Liver (tissue), 9 donors: Measurements from ENCODE around the gene RPGR. TPM values are rescaled to one million over a fixed set of nuclear protein-coding genes. Genes with fewer than 3 reads are reported as not detected.

ENCODE experiments used
- DNase-seq: peaks from one replicate; pipeline ENCODE4 v3.0.0-alpha.2; 2017; ENCODE audit warnings: low spot score
- H3K27ac ChIP-seq, 2 donors: one replicate each; pipeline ENCODE4 v1.7.0; 2013; ENCODE audit warnings: inconsistent platforms in 2 of 2, low read length in 2 of 2, control low read depth in 1 of 2, low read depth in 1 of 2, mild to moderate bottlenecking in 1 of 2
- H3K27me3 ChIP-seq, 4 donors: one replicate each; pipeline versions ENCODE4 v1.6.1 to v1.7.0; 2013; ENCODE audit warnings: low read length in 3 of 4, inconsistent platforms in 1 of 4, mild to moderate bottlenecking in 1 of 4, moderate library complexity in 1 of 4; ENCODE audit not compliant: control insufficient read depth in 4 of 4, insufficient read depth in 4 of 4
- H3K36me3 ChIP-seq, 4 donors: one replicate each; pipeline versions ENCODE4 v1.6.1 to v1.7.0; 2013; ENCODE audit warnings: low read length in 3 of 4, mild to moderate bottlenecking in 3 of 4, low read depth in 1 of 4, moderate library complexity in 1 of 4; ENCODE audit not compliant: control insufficient read depth in 4 of 4, insufficient read depth in 3 of 4
- H3K4me1 ChIP-seq, 4 donors: one replicate each; pipeline versions ENCODE4 v1.6.1 to v1.7.0; 2013; ENCODE audit warnings: low read length in 3 of 4, mild to moderate bottlenecking in 3 of 4, moderate library complexity in 1 of 4; ENCODE audit not compliant: control insufficient read depth in 4 of 4, insufficient read depth in 4 of 4
- H3K4me3 ChIP-seq, 3 donors: one replicate each; pipeline versions ENCODE4 v1.6.1 to v1.7.0; 2013; ENCODE audit warnings: low read length in 3 of 3, control low read depth in 1 of 3, low read depth in 1 of 3, mild to moderate bottlenecking in 1 of 3
- H3K9ac ChIP-seq, 2 donors: one replicate each; pipeline ENCODE4 v1.7.0; 2013; ENCODE audit warnings: low read length in 2 of 2, mild to moderate bottlenecking in 2 of 2, moderate library complexity in 2 of 2, control low read depth in 1 of 2, low read depth in 1 of 2
- H3K9me3 ChIP-seq, 4 donors: one replicate each; pipeline versions ENCODE4 v1.6.1 to v1.7.0; 2013; ENCODE audit warnings: low read length in 3 of 4; ENCODE audit not compliant: control insufficient read depth in 4 of 4
- ATF3 ChIP-seq: IDR thresholded peaks from 2 replicates; pipeline ENCODE4 v1.6.1; 2016; ENCODE audit warnings: antibody characterized with exemption
- CTCF ChIP-seq: fragments of 150-350 bp; IDR thresholded peaks from 2 replicates; pipeline ENCODE4 v1.5.1; 2017; ENCODE audit warnings: improper control_type of control experiment, low read depth, low read length; ENCODE audit not compliant: missing input control
- EGR1 ChIP-seq, 2 donors: IDR thresholded peaks; 2 replicates each; pipeline ENCODE4 v1.6.1; 2016 to 2018; ENCODE audit warnings: antibody characterized with exemption in 2 of 2, low read depth in 2 of 2
- FOXA1 ChIP-seq: IDR thresholded peaks from 2 replicates; pipeline ENCODE4 v1.6.1; 2016; ENCODE audit warnings: antibody characterized with exemption
- FOXA2 ChIP-seq: IDR thresholded peaks from 2 replicates; pipeline ENCODE4 v1.6.1; 2016; ENCODE audit warnings: antibody characterized with exemption
- GABPA ChIP-seq, 2 donors: IDR thresholded peaks in 1 of 2; conservative IDR thresholded peaks in 1 of 2; 2 replicates each; pipeline ENCODE4 v1.6.1; 2016; ENCODE audit warnings: antibody characterized with exemption in 2 of 2, mild to moderate bottlenecking in 1 of 2, moderate library complexity in 1 of 2
- HNF4A ChIP-seq, 2 donors: conservative IDR thresholded peaks; 2 replicates each; pipeline ENCODE4 v1.6.1; 2016; ENCODE audit warnings: antibody characterized with exemption in 2 of 2, mild to moderate bottlenecking in 2 of 2
- HNF4G ChIP-seq: IDR thresholded peaks from 2 replicates; pipeline ENCODE4 v1.6.1; 2016; ENCODE audit warnings: antibody characterized with exemption
- JUND ChIP-seq, 2 donors: IDR thresholded peaks; 2 replicates each; pipeline ENCODE4 v1.6.1; 2016; ENCODE audit warnings: antibody characterized with exemption in 2 of 2
- MAX ChIP-seq: IDR thresholded peaks from 2 replicates; pipeline ENCODE4 v1.6.1; 2016; ENCODE audit warnings: antibody characterized with exemption
- NR2F2 ChIP-seq: IDR thresholded peaks from 2 replicates; pipeline ENCODE4 v1.6.1; 2016; ENCODE audit warnings: antibody characterized with exemption
- RAD21 ChIP-seq, 2 donors: IDR thresholded peaks; 2 replicates each; pipeline ENCODE4 v1.6.1; 2016; ENCODE audit warnings: antibody characterized with exemption in 2 of 2, mild to moderate bottlenecking in 2 of 2
- REST ChIP-seq: IDR thresholded peaks from 2 replicates; pipeline ENCODE4 v1.6.1; 2016; ENCODE audit warnings: antibody characterized with exemption, mild to moderate bottlenecking
- RXRA ChIP-seq, 2 donors: IDR thresholded peaks; 2 replicates each; pipeline ENCODE4 v1.6.1; 2017 to 2018; ENCODE audit warnings: antibody characterized with exemption in 2 of 2, mild to moderate bottlenecking in 1 of 2
- SP1 ChIP-seq: IDR thresholded peaks from 2 replicates; pipeline ENCODE4 v1.6.1; 2018; ENCODE audit warnings: antibody characterized with exemption, mild to moderate bottlenecking
- TAF1 ChIP-seq: conservative IDR thresholded peaks from 2 replicates; pipeline ENCODE4 v1.6.1; 2016; ENCODE audit warnings: antibody characterized with exemption, mild to moderate bottlenecking
- YY1 ChIP-seq: IDR thresholded peaks from 2 replicates; pipeline ENCODE4 v1.6.1; 2016; ENCODE audit warnings: antibody characterized with exemption, mild to moderate bottlenecking
- ZBTB33 ChIP-seq: IDR thresholded peaks from 2 replicates; pipeline ENCODE4 v1.6.1; 2016; ENCODE audit warnings: antibody characterized with exemption
- WGBS: extraction: QIAGEN DNeasy Blood & Tissue Kit; methylation state at CpG from one replicate; pipeline ENCODE4 v1.1.7; 2013; 5-methylcytosine and 5-hydroxymethylcytosine counted together
- polyA plus RNA-seq, 2 donors: library from polyadenylated mRNA; stranded (reverse) in 1 of 2; unstranded in 1 of 2; fragments of 200-250 nt in 1 of 2; fragments of >200 nt in 1 of 2; fragmentation: Nextera tagmentation in 1 of 2; extraction: Ambion mirVana in 1 of 2; gene quantifications; one replicate each; pipeline versions ENCODE4 v1.2.1 to v1.2.3, GENCODE V29; 2013 to 2015
- total RNA-seq, 2 donors: library from RNA; depleted of rRNA; stranded (reverse); fragments of >200 nt; gene quantifications; one replicate each; pipeline ENCODE4 v1.2.3, GENCODE V29; 2014
- donor health status: healthy.
- donor health status: healthy.
- donor health status: healthy.
- donor health status: healthy.
- donor health status: healthy.

Gene RPGR
- total and polyA plus RNA-seq, 4 donors, result 1.7 to 7.2 (median 3.5) TPM

GRCh38 chrX:38351346-38351745 is 24.0 kb upstream of the RPGR start:
- Histone ChIP-seq H3K4me3 (no peak overlapping the region), H3K9me3 (no peaks in the 10 kb centered on the region), H3K9ac (no peak overlapping the region), H3K27me3 (no peaks in the 10 kb centered on the region), H3K27ac (peak overlapping the region; percentile 18 to 42), H3K36me3 (no peaks in the 10 kb centered on the region), H3K4me1 (peaks cover 0 to 11% (median 6%) of the 10 kb centered on the region in 4 donors)
- 58% methylated on average over 3 of the region's 3 CpGs for WGBS
- DNase-seq, result no peak
- TF ChIP-seq RXRA (IDR thresholded peaks at IDR 0.05) (no peak), FOXA1 (no peak), TAF1 (no peak), MAX (no peak), JUND (IDR thresholded peaks at IDR 0.05) (peak in 1 of 2 donors; percentile 23), GABPA (IDR thresholded peaks at IDR 0.05 in 1 of 2, conservative IDR thresholded peaks at IDR 0.05 in 1 of 2) (no peak), FOXA2 (no peak), HNF4A (conservative IDR thresholded peaks at IDR 0.05) (peak; percentile 15 to 17), REST (no peak), CTCF (no peak), SP1 (no peak), ATF3 (peak; percentile 21), HNF4G (no peak), RAD21 (IDR thresholded peaks at IDR 0.05) (no peak), YY1 (no peak), NR2F2 (no peak), EGR1 (IDR thresholded peaks at IDR 0.05; ENCODE audit: low read depth in 2 of 2) (no peak)

- peaks cover 0 to 16% (median 12%) of the 10 kb centered on the region in 4 donors for H3K4me1 ChIP-seq
- no peaks in the 10 kb centered on the region for H3K9me3 ChIP-seq
- H3K27ac ChIP-seq, result no peak overlapping the region
- TF ChIP-seq TAF1, result no peak
- no peak for TF ChIP-seq ZBTB33
- no peak for TF ChIP-seq CTCF
- TF ChIP-seq ATF3, result no peak
- TF ChIP-seq JUND (IDR thresholded peaks at IDR 0.05), result no peak
- no peak for TF ChIP-seq EGR1 (IDR thresholded peaks at IDR 0.05; ENCODE audit: low read depth in 2 of 2)
- no peak for TF ChIP-seq FOXA2
- TF ChIP-seq YY1, result no peak
- no peak for TF ChIP-seq SP1
- no peak for TF ChIP-seq GABPA (IDR thresholded peaks at IDR 0.05 in 1 of 2, conservative IDR thresholded peaks at IDR 0.05 in 1 of 2)
- no peak overlapping the region for H3K9ac ChIP-seq
- no peak for DNase-seq
- 80% methylated on average over 2 of the region's 2 CpGs for WGBS
- H3K36me3 ChIP-seq, result no peaks in the 10 kb centered on the region
- H3K4me3 ChIP-seq, result no peak overlapping the region
- no peaks in the 10 kb centered on the region for H3K27me3 ChIP-seq
Observed at GRCh38 chrX:38347136-38347535, 19.8 kb upstream of the RPGR start.
